OCI-M1 (cell line): ENCODE measurements around the gene ALDH5A1.

Experiments used
- DNase-seq: peaks from one replicate; lab custom pipeline; 2025; lab: John Stamatoyannopoulos, UW

The ALDH5A1 gene

DNA sequence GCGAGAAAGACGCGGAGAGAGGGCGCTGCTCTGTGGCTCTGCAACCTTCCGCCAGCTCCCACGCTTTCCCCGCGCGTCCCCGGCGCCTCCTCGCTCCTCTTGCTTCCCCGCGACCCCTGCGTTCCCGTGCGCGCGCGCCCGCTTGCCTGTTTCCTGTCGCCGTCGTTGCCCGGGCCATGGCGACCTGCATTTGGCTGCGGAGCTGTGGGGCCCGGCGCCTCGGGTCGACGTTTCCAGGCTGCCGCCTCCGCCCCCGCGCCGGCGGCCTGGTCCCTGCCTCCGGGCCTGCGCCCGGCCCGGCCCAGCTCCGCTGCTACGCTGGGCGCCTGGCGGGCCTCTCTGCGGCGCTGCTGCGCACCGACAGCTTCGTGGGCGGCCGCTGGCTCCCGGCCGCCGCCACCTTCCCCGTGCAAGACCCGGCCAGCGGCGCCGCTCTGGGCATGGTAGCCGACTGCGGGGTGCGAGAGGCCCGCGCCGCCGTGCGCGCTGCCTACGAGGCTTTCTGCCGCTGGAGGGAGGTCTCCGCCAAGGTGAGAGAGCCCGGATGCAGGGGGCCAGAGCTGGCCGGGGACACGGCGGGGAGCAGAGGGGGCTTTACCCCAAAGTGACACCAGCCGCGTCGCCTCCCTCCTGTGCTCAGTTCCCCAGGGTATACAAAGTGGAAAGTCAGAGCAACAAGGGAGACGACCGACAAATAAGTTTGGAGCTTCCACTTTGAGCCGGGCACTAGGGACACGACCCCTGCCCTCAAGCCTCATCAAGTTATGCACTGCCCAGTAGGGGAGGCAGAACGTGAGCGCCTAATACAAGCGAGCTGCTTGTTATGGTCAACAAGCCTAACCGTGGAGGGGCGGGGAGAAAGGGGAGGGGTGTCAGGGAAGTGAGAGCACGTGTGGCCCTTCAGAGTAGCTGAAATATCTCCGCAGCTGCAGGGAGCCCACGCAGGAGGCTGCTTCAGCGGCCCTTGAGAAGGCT lies at the start of gene ALDH5A1:
ALDH5A1 (plus strand) TSS at position 149 of the 975 bp plus-strand sequence; CDS start at position 177, 28 bp downstream.
- DNase-seq = peak; percentile 87

DNA sequence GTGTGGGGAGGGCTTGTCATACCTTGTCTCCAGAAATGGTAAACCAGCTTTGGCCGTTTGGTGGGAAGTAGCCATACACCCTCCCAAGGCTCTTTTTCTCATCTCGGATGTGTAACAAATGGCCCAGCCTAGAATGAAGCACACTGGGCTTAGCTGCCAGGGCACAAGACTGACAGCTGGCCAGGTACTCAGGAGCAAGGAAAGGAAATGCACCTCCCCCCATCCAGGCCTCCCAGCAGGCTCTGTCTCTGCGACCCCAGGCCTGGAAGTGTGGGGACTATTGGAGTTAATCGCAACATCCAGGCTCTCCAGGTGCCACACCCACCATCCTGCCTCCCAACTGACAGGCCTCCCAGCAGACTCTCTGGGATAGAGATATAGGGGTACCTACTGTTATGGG lies 49.1 kb upstream of the ALDH5A1 start:
- no peak for DNase-seq

DNA sequence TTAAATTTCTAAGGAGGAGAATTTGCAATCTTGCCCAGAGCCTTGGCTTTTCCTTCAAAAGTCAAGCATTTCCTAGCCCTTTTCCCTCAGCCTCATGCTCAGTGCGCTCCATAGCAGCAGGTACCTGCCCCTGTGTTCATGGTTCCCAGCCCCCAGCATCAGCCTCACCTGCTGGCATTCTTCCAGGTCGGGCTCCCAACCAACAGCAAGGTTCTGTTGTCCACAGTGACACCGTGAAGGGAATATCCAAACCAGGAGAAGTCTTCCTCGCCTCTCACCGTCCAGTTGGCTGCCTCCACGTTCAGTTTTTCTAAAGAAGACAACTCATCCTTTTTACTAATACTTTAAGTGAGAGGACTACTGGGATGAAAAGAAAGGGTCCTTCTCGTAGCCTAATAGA lies 48.1 kb upstream of the ALDH5A1 start:
- no peak for DNase-seq

DNA sequence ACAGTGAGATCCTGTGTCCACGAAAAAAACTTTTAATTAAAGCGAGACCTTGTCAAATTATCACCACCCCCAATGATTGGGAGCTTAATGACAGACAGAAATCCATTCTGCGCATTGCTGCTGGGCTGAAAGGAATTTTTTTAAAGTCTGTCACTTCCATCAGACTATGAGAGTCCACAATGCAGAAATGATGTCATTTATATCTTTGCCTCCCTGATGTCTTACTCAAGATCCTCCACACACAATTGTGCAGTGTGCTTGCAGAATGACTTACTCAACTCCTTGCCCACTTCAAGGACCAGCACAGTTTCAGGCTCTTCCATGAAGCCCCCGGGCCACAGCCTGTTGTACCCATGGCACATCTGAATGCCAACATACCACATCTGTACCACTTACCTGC lies 46.4 kb upstream of the ALDH5A1 start:
- DNase-seq = no peak

DNA sequence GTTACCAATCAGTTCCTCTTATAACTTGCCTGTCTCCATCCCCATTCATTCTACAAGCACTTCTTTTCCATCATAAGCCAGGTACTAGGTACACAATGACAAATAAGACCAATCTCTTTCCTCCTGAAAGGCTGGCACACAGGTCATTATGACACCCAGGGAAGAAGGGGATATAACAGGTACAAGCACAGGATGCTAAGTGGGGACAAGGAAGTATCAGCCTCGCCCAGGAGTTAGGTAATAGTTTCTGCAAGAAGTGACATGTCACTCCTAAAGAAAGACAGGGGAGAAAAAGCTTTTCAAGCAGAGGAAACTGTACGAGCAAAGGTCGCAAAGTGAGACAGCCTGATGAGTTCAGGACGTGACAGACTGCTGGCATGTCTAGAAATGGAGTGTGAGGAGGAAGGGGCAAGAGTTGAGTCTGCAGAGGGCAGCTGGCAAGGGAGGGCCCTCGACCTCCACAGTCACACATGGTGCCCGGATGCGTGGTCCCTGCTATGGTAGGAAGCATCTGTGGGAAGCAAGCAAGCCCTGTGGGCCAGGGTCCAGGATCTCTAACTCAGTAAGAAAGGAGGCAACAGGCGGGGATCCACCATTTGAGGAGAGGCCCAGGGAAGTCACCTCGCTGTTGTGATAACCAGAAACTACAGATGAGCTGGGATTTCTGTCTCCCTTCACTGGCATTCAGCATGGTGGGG lies 45.8 kb upstream of the ALDH5A1 start:
- no peak for DNase-seq

DNA sequence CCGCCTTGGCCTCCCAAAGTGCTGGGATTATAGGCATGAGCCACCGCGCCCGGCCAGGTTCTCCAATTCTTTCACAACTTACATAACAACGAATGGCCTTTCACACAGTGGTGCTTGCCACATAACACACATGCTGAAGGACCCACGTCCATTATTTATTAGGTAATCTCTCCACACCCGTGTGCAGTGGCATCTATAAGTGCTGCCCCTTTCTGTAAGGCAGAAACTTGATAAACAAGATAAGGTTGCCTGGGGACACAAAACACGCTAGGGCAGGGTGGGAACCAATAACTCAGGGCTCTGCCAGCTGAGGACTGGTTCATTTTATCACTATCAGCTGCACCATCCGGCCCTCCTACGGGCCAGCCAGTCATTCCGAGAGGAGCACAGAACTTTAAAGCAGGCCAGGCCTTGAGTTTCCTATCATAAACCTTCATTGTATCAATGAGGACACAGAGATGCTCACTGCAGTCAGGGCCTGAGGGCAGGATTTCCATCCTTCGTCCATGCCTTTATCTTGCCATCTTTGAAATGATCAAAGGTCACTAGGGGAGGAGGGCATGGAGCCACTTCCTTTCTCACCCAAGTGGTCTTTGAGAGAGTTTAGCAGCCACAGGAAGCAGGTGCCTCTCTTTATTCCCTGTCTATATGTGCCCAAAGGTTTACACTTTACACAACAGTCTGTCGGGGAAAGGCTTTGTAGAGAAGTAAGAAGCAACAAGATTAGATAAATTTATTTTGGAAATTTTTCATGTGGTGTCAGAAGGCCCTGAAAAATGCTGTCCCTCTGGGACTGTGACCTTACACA lies 43.0 kb upstream of the ALDH5A1 start:
- DNase-seq = peak; percentile 67

DNA sequence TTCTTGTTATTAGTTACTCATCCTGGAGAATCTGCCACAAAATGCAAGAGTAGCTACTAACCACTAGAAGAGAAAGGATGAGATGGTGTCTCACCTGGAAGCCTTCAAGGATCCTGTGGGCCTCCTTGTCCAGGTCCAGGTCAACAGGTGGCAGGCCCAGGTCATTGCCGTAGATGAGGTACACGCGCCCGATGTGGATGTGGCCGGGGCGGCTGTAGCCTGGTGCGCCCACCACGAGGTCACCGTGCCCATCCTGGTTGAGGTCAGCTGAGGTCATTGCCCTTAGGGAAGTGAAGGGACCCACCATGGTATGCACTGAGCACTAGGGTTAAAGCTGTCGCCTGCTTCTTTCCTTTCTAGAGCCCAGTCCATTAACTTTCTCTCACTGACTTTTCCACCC lies 40.8 kb upstream of the ALDH5A1 start:
- no peak for DNase-seq

DNA sequence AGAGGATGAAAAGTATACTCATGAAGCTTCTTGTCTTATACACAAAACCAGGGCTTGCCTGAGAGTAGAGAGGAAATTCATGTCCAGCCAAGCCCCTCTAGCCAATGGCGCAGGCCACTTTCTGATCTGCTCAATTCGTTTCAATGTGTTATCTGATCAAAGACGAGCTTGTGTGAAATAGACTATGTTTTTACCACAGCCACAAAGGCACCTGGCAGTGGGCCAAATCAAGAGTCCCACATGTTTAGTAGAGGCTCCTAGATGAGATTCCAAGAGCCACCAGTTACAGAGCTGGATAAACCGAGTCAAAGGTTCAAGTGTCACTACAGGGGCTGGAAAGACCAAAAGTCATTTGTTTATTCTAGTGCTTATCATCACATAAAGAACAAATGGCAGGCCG lies 40.3 kb upstream of the ALDH5A1 start:
- DNase-seq = peak; percentile 67

DNA sequence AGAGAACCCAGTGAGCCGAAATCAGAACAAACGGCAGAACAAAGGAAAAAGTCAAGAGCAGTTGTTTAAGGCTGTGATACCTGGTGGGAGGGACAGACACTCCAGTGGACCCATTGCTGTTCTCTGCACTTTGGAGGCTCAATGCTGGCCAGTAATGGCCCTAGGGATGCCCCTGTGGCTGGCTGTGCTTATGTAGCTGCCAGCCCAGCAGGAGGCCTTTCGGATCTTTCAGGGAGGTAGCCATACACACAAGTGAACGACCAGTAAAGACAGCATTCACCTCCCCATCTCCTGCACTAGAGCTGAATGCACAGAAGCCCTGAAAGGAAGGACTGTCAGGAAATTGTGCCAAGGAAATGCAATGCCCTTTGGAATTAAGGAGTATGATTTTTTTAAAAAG lies 39.7 kb upstream of the ALDH5A1 start:
- no peak for DNase-seq

DNA sequence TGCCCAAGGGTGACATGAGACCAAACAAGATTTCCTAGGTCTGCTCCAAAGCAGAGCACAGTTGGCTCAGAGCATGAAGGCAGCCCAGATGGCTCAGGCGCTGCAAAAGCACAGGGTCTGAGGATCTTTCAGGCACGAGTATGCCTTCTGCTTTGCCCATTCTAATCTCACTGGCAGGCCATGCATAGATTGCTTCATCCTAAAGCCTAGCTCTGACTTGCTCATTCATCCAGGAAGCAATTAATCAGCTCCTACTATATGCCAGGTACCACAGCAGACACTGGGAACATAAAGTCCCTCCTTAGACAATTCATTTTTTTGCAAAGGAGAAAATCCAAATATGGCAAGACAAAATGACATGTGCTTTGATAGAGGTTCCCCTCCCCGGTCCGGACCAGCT lies 36.6 kb upstream of the ALDH5A1 start:
- DNase-seq = no peak

DNA sequence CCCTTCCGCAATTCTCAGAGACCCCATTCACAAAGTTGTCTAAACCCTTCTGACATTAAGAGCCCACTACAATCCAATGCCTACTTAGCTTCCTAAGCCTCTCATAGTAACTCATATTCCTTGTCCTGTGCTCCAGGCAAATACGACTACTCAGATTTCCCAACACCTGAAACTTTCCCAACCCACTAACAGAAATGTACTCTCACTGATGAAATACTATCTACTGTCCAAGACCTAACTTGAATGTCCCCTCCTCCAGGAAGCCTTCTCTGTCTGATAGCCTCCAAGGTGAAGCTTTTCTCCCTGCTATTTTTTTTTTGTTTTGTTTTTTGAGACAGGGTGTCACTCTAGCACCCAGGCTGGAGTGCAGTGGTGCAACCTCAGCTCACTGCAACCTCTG lies 35.8 kb upstream of the ALDH5A1 start:
- no peak for DNase-seq

DNA sequence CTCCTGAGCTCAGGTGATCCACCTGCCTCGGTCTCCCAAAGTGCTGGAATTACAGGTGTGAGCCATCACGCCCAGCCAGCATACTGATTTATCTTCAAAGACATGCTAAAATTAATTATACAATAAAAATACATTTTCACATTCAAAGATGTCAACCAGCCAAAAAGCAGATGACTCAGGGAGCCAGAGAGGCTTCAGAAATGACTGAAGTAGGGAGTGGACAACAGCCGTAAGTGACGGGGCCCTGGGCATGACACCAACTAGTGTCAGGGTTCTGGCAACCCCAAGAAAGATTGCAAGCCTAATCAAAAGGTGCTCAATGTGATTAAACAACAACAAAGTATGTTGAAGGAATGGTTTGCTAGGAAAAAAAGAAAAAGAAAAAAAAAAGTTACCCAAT lies 33.8 kb upstream of the ALDH5A1 start:
- no peak for DNase-seq

DNA sequence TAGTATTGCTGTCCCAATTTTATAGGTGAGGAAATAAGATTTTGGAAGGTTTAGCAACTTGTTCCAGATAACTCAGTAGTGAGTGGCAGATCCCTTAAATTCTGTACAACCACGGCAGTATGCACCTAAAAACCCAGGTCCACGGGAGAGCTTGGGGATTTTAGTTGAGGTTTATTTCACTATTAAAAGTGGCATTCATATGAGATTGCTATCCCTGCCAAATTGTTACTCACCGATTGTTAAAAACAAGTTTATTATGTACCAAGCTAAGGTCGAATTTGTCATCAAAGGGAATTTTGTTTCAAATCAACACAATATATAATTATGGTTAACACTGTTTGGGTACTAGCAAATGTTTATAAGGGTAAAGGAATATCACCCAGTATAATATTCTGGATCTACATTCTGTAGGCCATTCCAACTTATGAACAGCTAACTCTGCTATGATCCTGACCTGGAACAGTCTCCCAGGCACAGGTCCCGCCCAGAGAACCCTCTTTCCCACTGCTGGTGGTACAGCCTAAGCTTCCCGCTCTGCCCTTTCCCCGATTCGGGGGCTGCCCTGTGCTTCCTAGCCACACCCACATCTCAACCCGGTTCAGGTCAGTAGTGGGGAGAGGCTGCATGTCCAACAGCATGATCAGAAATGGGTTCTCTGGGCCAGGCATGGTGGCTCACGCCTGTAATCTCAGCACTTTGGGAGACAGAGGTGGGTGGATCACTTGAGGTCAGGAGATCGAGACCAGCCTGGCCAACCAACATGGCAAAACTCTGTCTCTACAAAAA lies 30.3 kb upstream of the ALDH5A1 start:
- DNase-seq = no peak

DNA sequence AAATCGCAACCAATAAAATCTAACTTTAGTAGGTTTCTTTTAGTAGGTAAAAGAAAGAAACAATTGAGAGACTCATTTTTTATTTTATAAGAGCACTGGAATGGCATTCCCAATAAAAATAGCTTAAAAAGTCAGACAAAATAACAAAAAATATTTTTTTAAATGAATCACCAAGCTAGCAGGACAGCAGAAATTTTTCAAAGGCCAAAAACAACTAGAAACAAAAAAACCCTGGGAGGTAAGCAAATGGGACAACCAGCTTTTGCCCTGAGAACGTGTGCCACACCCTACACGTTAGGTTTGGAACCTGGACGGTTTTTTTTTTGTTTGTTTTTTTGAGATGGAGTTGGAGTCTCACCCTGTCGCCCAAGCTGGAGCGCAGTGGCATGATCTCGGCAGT lies 25.0 kb upstream of the ALDH5A1 start:
- DNase-seq = no peak

DNA sequence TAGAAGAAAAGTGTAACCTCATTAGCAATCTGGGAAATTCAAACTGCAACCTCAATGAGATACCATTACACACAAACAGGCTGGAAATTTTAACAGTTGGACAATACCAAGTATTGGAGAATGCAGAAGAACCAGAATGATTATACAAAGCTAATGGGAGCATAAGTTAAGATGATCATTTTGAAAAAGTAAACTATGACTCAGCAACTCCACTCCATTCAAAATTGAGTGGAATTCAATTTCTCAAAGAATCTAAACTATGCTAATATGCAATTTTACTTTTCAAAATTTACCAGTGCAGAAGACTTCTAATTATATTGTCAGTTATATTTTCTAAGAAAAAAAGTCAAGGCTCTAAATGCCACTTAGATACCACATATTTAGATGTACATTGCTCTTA lies 22.6 kb upstream of the ALDH5A1 start:
- no peak for DNase-seq

DNA sequence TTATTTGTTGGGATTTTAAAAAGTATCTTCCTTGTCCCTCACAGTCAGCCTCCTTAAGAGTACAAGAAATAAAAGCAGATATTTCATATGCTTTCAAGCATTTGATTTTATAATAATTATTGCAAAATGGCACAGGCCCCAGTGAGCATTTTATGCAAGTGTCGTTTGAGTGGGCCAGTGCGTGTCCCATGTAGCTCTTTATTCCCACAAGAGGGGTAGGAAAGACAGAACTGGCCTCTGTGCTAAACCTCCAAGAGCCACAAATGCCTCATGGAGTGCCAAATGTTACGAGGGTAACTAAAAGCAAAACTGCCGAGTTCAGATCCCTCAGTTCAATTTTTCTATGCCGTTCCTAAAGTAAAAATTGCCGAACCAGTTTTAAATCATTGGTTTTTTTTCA lies 18.1 kb upstream of the ALDH5A1 start:
- no peak for DNase-seq

DNA sequence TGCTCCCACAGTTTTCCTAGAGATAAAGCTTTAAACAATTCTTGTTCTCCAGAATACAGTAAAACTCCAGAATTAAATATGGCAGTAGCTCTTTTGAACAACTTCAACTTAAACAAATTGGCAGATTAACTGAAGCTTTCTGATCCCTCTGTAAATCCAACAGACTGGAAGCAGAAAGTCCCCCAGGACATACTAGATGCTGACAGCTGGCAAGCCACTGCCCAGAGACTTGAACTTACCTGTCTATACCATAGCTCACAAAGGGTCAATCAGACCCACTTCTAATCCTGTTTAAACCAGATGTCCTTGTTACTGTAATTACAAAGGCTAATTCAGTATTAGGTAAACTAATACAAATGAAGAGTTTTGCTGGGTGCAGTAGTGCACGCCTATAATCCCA lies 17.7 kb upstream of the ALDH5A1 start:
- no peak for DNase-seq

DNA sequence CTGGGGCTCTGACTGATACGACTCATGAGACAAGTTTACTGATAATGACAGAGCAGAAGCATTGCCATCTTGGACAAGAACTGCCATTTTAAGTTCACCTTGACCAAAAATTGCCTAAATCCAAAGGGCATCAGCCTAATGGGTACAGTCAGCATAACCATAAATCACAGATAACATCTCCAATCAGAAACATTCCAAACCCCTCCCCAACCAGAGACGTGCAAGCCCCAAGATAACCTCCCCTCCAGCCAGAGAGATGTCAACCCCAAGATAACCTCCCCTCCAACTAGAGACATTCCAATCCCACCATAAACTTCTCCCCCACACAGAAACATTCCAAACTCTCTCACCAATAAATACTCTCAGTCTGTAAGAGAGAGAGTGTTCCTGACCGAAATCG lies 15.9 kb upstream of the ALDH5A1 start:
- no peak for DNase-seq

DNA sequence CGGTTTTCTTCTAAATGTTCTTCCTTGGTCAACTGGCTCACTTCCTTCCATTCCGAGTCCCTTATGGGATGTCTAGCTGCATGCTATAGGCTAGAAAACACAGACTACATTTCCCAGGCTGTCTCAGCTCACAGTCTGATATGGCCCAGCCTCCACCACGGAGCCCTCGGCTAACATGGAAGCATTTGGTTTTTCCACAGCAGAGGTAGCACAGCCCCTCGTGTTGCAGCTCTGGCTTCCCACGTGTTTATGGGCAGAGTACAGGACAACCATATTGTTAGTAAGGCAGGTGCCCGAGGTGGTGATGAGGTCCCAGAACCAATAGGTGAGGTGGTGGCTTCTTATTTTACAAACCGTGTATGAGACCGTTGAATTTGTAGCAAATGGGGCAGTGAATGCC lies 14.1 kb upstream of the ALDH5A1 start:
- no peak for DNase-seq

DNA sequence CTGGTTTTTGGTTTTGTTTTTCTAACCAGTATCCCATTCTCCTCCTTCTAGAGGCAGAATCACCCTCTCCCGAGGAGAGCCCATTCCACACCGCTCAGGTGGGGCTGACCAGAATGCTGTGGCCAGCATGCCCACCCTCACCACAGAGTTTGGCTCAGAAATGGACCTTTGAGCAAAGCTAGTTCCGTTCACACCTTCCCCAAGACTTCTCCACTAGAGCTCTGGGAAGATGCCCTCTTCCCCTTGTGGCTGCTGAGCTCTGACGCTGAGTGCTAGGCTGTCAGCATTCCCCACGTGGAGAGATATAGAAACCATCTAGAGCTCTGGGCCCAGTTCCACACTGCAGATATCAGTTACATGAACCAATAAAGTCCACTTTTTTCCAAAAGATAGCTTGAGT lies 13.3 kb upstream of the ALDH5A1 start:
- DNase-seq = no peak

DNA sequence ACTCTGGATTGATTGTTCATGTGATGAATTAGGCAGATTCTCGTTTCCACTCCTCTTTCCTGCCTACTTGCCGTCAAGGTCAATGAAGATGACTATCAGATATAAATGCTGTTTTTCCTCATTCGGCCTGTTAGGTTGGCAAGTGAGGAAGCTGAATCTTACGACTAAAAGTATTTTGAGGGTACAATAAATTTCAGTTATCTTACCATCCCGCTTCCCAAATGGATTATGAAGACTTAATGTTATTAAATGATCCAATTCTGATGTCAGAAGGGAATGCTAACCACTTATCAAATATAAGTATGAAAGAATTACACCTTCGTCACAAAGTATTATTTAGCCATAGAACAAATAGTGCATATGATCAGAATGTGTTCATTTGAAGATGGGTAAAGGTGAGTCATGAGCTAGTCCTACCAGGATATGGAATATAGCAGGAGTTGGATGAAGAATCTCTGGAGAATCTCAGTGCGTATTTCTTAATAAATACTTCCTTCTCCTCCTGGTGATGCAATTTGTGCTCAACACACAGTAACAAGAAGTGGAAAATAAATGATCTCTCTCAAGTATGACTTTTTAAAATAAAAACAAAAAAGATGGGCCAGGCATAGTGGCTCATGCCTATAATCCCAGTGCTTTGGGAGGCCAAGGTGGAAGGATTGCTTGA lies 10.0 kb upstream of the ALDH5A1 start:
- no peak for DNase-seq
